Endothelial cell of umbilical vein (primary cell): ENCODE data around the gene MLYCD. TPM values are rescaled to one million over a fixed set of nuclear protein-coding genes. Genes with fewer than 3 reads are reported as not detected.

Source experiments
- BruUV-seq: library from RNA; stranded (reverse); fragments of 400-500 nt; replicated peaks from 2 replicates; lab custom pipeline; 2021; lab: Mats Ljungman, UMichigan
- CTCF ChIA-PET: fragments of 300-600, 350-600 bp; sonication (Branson Sonifier 250); formaldehyde crosslinking; loops from one replicate; lab custom pipeline; 2021; ENCODE audit warnings: antibody characterized with exemption, inconsistent platforms; lab: Charles Lee
- POLR2A ChIA-PET: fragments of 300-600, 350-600 bp; sonication (Branson Sonifier 250); formaldehyde crosslinking; loops from one replicate; lab custom pipeline; 2021; ENCODE audit warnings: antibody characterized with exemption, inconsistent platforms; lab: Charles Lee
- DNase-seq: peaks from one replicate; pipeline ENCODE4 v3.0.0-alpha.2; 2011; ENCODE audit warnings: low read depth, low spot score
- FAIRE-seq: peaks from 2 replicates; lab custom pipeline; 2011; peaks lifted over from hg19 to GRCh38; lab: Jason Lieb, UNC
- H2AFZ ChIP-seq: 2 replicates; pipeline ENCODE4 v1.6.0; 2012; ENCODE audit warnings: low read depth, low read length, control low read depth, inconsistent platforms
- H3K27ac ChIP-seq: 2 replicates; pipeline ENCODE4 v1.5.1; 2011; ENCODE audit warnings: low read depth, mild to moderate bottlenecking, control low read depth, low read length, moderate library complexity; ENCODE audit not compliant: insufficient read depth
- H3K27me3 ChIP-seq, 2 experiments: 2 replicates each; pipeline versions ENCODE4 v1.6.0 to v1.6.1; 2011; ENCODE audit warnings: low read length in 2 of 2, mixed read lengths in 1 of 2; ENCODE audit not compliant: control insufficient read depth in 2 of 2, insufficient read depth in 2 of 2
- H3K36me3 ChIP-seq, 2 experiments: 2 replicates in 1 of 2; 3 replicates in 1 of 2; pipeline ENCODE4 v1.5.1; 2011; ENCODE audit warnings: low read length in 2 of 2, mild to moderate bottlenecking in 1 of 2, moderate library complexity in 1 of 2; ENCODE audit not compliant: control insufficient read depth in 2 of 2, insufficient read depth in 2 of 2; ENCODE audit errors: extremely low read depth in 1 of 2
- H3K4me1 ChIP-seq: 3 replicates; pipeline ENCODE4 v1.5.1; 2011; ENCODE audit warnings: mild to moderate bottlenecking, low read length; ENCODE audit not compliant: control insufficient read depth, insufficient read depth; ENCODE audit errors: extremely low read depth
- H3K4me2 ChIP-seq: 2 replicates; pipeline ENCODE4 v1.6.1; 2011; ENCODE audit warnings: low read length, control low read depth, mixed read lengths; ENCODE audit not compliant: insufficient read depth
- H3K4me3 ChIP-seq, 3 experiments: fragments of 200-600 bp in 1 of 3; sonication (generic), shearing (Covaris generic) in 1 of 3; replicated peaks in 1 of 3; 2 replicates each; pipeline ENCODE4 v1.5.1; 2011 to 2016; ENCODE audit warnings: control low read depth in 3 of 3, low read length in 3 of 3, mild to moderate bottlenecking in 2 of 3, inconsistent platforms in 1 of 3, low read depth in 1 of 3, moderate library complexity in 1 of 3; ENCODE audit not compliant: insufficient read depth in 1 of 3
- H3K79me2 ChIP-seq: 2 replicates; pipeline ENCODE4 v1.6.0; 2012; ENCODE audit warnings: low read length, inconsistent platforms; ENCODE audit not compliant: control insufficient read depth, insufficient read depth
- H3K9ac ChIP-seq: replicated peaks from 2 replicates; pipeline ENCODE3; 2011; ENCODE audit warnings: low read length, control low read depth; ENCODE audit not compliant: insufficient read depth; ENCODE audit errors: extremely low read depth
- H3K9me1 ChIP-seq: replicated peaks from 3 replicates; pipeline ENCODE4 v1.6.0; 2011; ENCODE audit warnings: mild to moderate bottlenecking, low read length; ENCODE audit not compliant: control insufficient read depth, insufficient read depth; ENCODE audit errors: extremely low read depth
- H3K9me3 ChIP-seq: replicated peaks from 2 replicates; pipeline ENCODE4 v1.5.1; 2012; ENCODE audit warnings: low read length, inconsistent platforms; ENCODE audit not compliant: control insufficient read depth, insufficient read depth
- H4K20me1 ChIP-seq: replicated peaks from 2 replicates; pipeline ENCODE3; 2011; ENCODE audit warnings: mild to moderate bottlenecking, low read length; ENCODE audit not compliant: control insufficient read depth, insufficient read depth; ENCODE audit errors: extremely low read depth
- POLR2AphosphoS5 ChIP-seq: IDR thresholded peaks from 2 replicates; pipeline ENCODE4 v1.6.1; 2012; ENCODE audit warnings: low read depth, mild to moderate bottlenecking, control low read depth, low read length, moderate library complexity; ENCODE audit not compliant: insufficient read depth
- dilution Hi-C: fragments of 300-500 bp; cut with MboI; formaldehyde crosslinking; loops from one replicate; pipeline ENCODE4 v1.15.0; 2019; ENCODE audit warnings: low sequenced_read_pairs; ENCODE audit not compliant: extremely low pct_ligation_motif_present
- intact Hi-C: fragments of 100-400 bp; cut with micrococcal nuclease; formaldehyde crosslinking; loops from one replicate; pipeline ENCODE4 v1.10.0; 2022
- polyA plus RNA-seq, 4 experiments: library from polyadenylated mRNA; depleted of rRNA in 3 of 4; stranded (reverse) in 3 of 4; unstranded in 1 of 4; fragments of >200 nt; gene quantifications; 2 replicates each; pipeline versions ENCODE4 v1.2.1 to v1.2.3, GENCODE V29; 2011 to 2012; ENCODE audit warnings: missing spikeins in 1 of 4
- total RNA-seq: library from RNA; stranded (reverse); gene quantifications from 2 replicates; pipeline ENCODE4 v1.2.3, GENCODE V29; 2021
- TF ChIP-seq, protein P1 (sequence below): IDR thresholded peaks from 2 replicates; pipeline ENCODE4 v1.6.1; 2011; ENCODE audit not compliant: insufficient read depth, insufficient read length
- TF ChIP-seq, protein P2 (sequence below), 2 donors: IDR thresholded peaks; 1 replicate in 1 of 2; 2 replicates in 1 of 2; pipeline ENCODE4 v1.5.1; 2011; ENCODE audit warnings: low read length in 2 of 2, mild to moderate bottlenecking in 2 of 2, moderate library complexity in 2 of 2, control low read depth in 1 of 2, inconsistent platforms in 1 of 2, low read depth in 1 of 2; ENCODE audit not compliant: insufficient read depth in 1 of 2; ENCODE audit errors: extremely low read depth in 1 of 2

Gene MLYCD
- total and polyA plus RNA-seq, 2 donors (not counting 3 experiments of a cell fraction or from before 2014, with no cell fraction given) = 2.0 to 3.4 TPM

DNA sequence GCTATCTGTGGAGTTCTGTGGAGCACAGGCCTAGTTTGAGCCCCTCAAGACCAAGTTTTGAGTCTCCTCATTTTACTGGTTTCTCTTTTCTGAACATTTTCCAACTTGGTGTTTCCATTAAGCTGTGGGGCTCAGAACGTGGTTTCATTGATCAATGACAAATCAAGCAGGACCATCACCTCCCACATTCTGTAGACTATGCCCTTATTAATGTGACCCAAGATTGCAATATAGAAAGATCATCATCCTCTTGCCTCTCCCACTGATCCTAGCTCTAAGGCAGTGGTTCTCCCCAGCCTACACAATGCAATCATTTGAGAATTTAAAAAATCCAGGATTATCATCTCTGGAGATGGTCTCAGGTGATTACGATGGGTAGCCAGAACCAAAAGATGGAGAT, 38.4 kb downstream of the MLYCD start:
- no peaks in the 10 kb centered on the region for H4K20me1 ChIP-seq
- no peak overlapping the region for H2AFZ ChIP-seq
- ChIA-PET CTCF (interaction anchor here (0.8 to 1.0 kb wide), 2 partner anchors 10 to 17 kb away, joined by 3 to 5 read pairs; no protein-coding TSS in a partner anchor), POLR2A (no interaction called here)
- H3K36me3 ChIP-seq = no peaks in the 10 kb centered on the region
- no peaks in the 10 kb centered on the region for H3K9me1 ChIP-seq
- H3K27me3 ChIP-seq = no peaks in the 10 kb centered on the region
- peaks cover 5% of the 10 kb centered on the region for H3K4me1 ChIP-seq
- H3K27ac ChIP-seq = no peak overlapping the region
- no TSS peak for BruUV-seq
- no peaks in the 10 kb centered on the region for H3K9me3 ChIP-seq
- intact Hi-C loops = no loop called here
- FAIRE-seq = no peak
- TF ChIP-seq, protein P1, sequence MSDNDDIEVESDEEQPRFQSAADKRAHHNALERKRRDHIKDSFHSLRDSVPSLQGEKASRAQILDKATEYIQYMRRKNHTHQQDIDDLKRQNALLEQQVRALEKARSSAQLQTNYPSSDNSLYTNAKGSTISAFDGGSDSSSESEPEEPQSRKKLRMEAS = no peak
- TF ChIP-seq, protein P2, sequence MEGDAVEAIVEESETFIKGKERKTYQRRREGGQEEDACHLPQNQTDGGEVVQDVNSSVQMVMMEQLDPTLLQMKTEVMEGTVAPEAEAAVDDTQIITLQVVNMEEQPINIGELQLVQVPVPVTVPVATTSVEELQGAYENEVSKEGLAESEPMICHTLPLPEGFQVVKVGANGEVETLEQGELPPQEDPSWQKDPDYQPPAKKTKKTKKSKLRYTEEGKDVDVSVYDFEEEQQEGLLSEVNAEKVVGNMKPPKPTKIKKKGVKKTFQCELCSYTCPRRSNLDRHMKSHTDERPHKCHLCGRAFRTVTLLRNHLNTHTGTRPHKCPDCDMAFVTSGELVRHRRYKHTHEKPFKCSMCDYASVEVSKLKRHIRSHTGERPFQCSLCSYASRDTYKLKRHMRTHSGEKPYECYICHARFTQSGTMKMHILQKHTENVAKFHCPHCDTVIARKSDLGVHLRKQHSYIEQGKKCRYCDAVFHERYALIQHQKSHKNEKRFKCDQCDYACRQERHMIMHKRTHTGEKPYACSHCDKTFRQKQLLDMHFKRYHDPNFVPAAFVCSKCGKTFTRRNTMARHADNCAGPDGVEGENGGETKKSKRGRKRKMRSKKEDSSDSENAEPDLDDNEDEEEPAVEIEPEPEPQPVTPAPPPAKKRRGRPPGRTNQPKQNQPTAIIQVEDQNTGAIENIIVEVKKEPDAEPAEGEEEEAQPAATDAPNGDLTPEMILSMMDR (IDR thresholded peaks at IDR 0.05; ENCODE audit: extremely low read depth in 1 of 2, insufficient read depth in 1 of 2, low read depth in 1 of 2, low read length in 2 of 2) = no peak
- DNase-seq = no peak
- no peak overlapping the region for H3K4me3 ChIP-seq
- dilution Hi-C loops = no loop called here
- H3K4me2 ChIP-seq = no peak overlapping the region
- no peak overlapping the region for H3K9ac ChIP-seq
- no peaks in the 10 kb centered on the region for H3K79me2 ChIP-seq

DNA sequence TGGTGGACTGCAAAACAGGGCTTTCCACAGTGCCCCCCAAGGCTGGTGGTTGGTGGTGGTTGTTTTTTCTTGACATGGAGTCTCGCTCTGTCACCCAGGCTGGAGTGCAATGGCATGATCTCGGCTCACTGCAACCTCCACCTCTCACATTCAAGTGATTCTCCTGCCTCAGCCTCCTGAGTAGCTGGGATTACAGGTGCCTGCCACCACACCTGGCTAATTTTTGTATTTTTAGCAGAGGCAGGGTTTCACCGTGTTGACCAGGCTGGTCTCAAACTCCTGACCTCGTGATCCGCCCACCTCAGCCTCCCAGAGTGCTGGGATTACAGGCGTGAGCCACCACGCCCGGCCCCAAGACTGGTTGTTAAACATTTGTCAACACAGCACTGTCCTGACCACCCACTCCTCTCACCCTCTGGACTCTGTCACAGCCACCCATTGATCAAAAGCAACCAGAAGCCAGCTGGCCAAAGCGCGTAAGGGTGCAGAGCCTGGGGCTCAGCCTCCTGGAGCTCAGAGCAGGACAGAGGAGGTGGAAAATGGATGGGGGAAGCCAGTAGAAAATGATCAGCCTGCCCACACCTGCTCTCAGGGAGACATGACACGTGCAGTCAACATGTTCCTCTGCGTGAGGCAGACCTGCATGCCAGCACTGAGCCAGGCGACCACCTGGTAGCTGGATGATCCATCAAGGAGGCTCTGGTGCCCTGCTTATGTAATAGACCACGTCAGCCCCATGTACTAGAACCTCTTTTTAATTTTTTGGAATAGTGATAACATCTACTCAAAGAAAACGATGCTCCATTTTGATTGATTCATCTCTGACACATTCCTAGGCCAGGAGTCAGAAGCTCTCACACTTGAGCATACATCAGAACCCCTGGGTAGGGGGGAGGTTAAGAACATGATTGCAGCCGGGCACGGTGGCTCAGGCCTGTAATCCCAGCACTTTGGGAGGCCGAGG, 39.3 kb downstream of the MLYCD start:
- Histone ChIP-seq H3K79me2 (no peaks in the 10 kb centered on the region), H3K4me3 (no peak overlapping the region), H3K9ac (no peak overlapping the region), H2AFZ (no peak overlapping the region), H3K4me2 (no peak overlapping the region), H3K9me3 (no peaks in the 10 kb centered on the region), H3K36me3 (no peaks in the 10 kb centered on the region), H3K9me1 (no peaks in the 10 kb centered on the region), H3K27me3 (no peaks in the 10 kb centered on the region), H3K4me1 (peaks cover 5% of the 10 kb centered on the region), H3K27ac (no peak overlapping the region), H4K20me1 (no peaks in the 10 kb centered on the region)
- ChIA-PET POLR2A (no interaction called here), CTCF (interaction anchor here (1.3 to 1.5 kb wide), 2 partner anchors 8 to 15 kb away, joined by 3 to 4 read pairs; no protein-coding TSS in a partner anchor)
- BruUV-seq = no TSS peak
- dilution Hi-C loops (no loop called here), intact Hi-C loops (no loop called here)
- TF ChIP-seq POLR2AphosphoS5 = no peak
- no peak for DNase-seq
- FAIRE-seq = no peak
